ENCODE data around the gene PBXIP1. TPM values are rescaled to one million over a fixed set of nuclear protein-coding genes. Genes with fewer than 3 reads are reported as not detected.

Gene PBXIP1
- total and polyA plus RNA-seq, 2 of the 13 experiments (the other 11 are each of a cell fraction or from before 2014, with no cell fraction given), result 16.3 to 31.9 TPM

GRCh38 chr1:154931940-154932487 is 23.9 kb downstream of the PBXIP1 start (continued):
- TF ChIP-seq ZNF296 (CRISPR knock-in tag; conservative IDR thresholded peaks at IDR 0.05), result no peak
- TF ChIP-seq SP1 (IDR thresholded peaks at IDR 0.05), result no peak
- TF ChIP-seq SP1 (CRISPR knock-in tag; IDR thresholded peaks at IDR 0.05), result peak; percentile 26; the same call in 1 of the 2 replicates
- no peak for TF ChIP-seq MBD4 (IDR thresholded peaks at IDR 0.05; ENCODE audit: borderline replicate concordance, low read length)
- TF ChIP-seq MAFF (IDR thresholded peaks at IDR 0.05; ENCODE audit: low read depth, low read length), result no peak
- TF ChIP-seq ZFP90 (CRISPR knock-in tag; IDR thresholded peaks at IDR 0.05; ENCODE audit: borderline replicate concordance), result no peak
- TF ChIP-seq ZNF597 (CRISPR knock-in tag; IDR thresholded peaks at IDR 0.05), result no peak
- no peak for TF ChIP-seq NONO (IDR thresholded peaks at IDR 0.05)
- no peak for TF ChIP-seq NONO (CRISPR knock-in tag; conservative IDR thresholded peaks at IDR 0.05)
- TF ChIP-seq FUBP1 (CRISPR knock-in tag; IDR thresholded peaks at IDR 0.05; ENCODE audit: borderline replicate concordance), result no peak
- no peak for TF ChIP-seq ZNF746 (CRISPR knock-in tag; IDR thresholded peaks at IDR 0.05)
- TF ChIP-seq ZSCAN12 (CRISPR knock-in tag; IDR thresholded peaks at IDR 0.05), result no peak
- TF ChIP-seq PITX1 (CRISPR knock-in tag; IDR thresholded peaks at IDR 0.05), result 0 out of 2 replicates have a peak, but pooled peaks have one; percentile 55
- TF ChIP-seq ATM (IDR thresholded peaks at IDR 0.05; ENCODE audit: borderline replicate concordance), result no peak
- TF ChIP-seq WIZ (CRISPR knock-in tag; IDR thresholded peaks at IDR 0.05), result no peak
- TF ChIP-seq CEBPG (CRISPR knock-in tag; IDR thresholded peaks at IDR 0.05), result peak; percentile 12; the same call in 1 of the 2 replicates
- TF ChIP-seq ZBTB2 (CRISPR knock-in tag; IDR thresholded peaks at IDR 0.05; ENCODE audit: low read depth), result no peak
- no peak for TF ChIP-seq ATRX (CRISPR knock-in tag; IDR thresholded peaks at IDR 0.05; ENCODE audit: borderline replicate concordance)
- 0 out of 2 replicates have a peak, but pooled peaks have one; percentile 32 for TF ChIP-seq MLX (CRISPR knock-in tag; IDR thresholded peaks at IDR 0.05)
- TF ChIP-seq ARID3A (IDR thresholded peaks at IDR 0.05; ENCODE audit: low read depth, low read length), result no peak
- TF ChIP-seq PHF5A (CRISPR knock-in tag; IDR thresholded peaks at IDR 0.05; ENCODE audit: low read depth, unreplicated experiment), result no peak
- no peak; the same call in 1 of the 2 replicates for TF ChIP-seq ZNF761 (CRISPR knock-in tag; conservative IDR thresholded peaks at IDR 0.05)
- TF ChIP-seq ZSCAN30 (CRISPR knock-in tag; IDR thresholded peaks at IDR 0.05), result no peak
- no peak for TF ChIP-seq ZNF672 (CRISPR knock-in tag; IDR thresholded peaks at IDR 0.05)
